OCI-LY7 (cell line): ENCODE data around the gene SETD7. TPM values are rescaled to one million over a fixed set of nuclear protein-coding genes. Genes with fewer than 3 reads are reported as not detected.
A peak's percentile ranks its signal among the peaks of the same experiment; 100 is the strongest.

Experiments used
- BruUV-seq: library from RNA; stranded (reverse); fragments of 400-500 nt; replicated peaks from 2 replicates; lab custom pipeline; 2021; lab: Mats Ljungman, UMichigan
- CTCF ChIA-PET: fragments of 300-600 bp; sonication (Branson Sonifier 250); formaldehyde crosslinking; loops from one replicate; lab custom pipeline; 2022; ENCODE audit warnings: antibody characterized with exemption; ENCODE audit not compliant: unreplicated experiment; lab: Charles Lee
- POLR2A ChIA-PET: fragments of 300-600 bp; sonication (Branson Sonifier 250); formaldehyde crosslinking; loops from one replicate; lab custom pipeline; 2022; ENCODE audit warnings: antibody characterized with exemption; lab: Charles Lee
- DNase-seq: peaks from one replicate; pipeline ENCODE4 v3.0.0-alpha.2; 2015; ENCODE audit warnings: low spot score
- H2AFZ ChIP-seq: fragments of 200-600 bp; sonication (generic), shearing (Covaris generic); 2 replicates; pipeline ENCODE4 v1.6.1; 2014; ENCODE audit warnings: mild to moderate bottlenecking, antibody characterized with exemption, low read length, moderate library complexity
- H3K27ac ChIP-seq: fragments of 200-600 bp; sonication (generic); 2 replicates; pipeline ENCODE4 v1.5.1; 2014; ENCODE audit warnings: mixed run types, low read depth, mild to moderate bottlenecking, moderate library complexity, low read length, inconsistent platforms; ENCODE audit not compliant: poor library complexity, severe bottlenecking
- H3K36me3 ChIP-seq: fragments of 200-600 bp; sonication (generic); 2 replicates; pipeline ENCODE4 v1.6.1; 2014; ENCODE audit warnings: mild to moderate bottlenecking, antibody characterized with exemption, low read length, moderate library complexity, mixed read lengths; ENCODE audit not compliant: insufficient read depth
- H3K4me1 ChIP-seq: fragments of 200-600 bp; sonication (generic); 2 replicates; pipeline ENCODE4 v1.5.1; 2014; ENCODE audit warnings: mild to moderate bottlenecking, low read length; ENCODE audit not compliant: insufficient read depth, poor library complexity, severe bottlenecking
- H3K4me2 ChIP-seq: fragments of 200-600 bp; sonication (generic); 2 replicates; pipeline ENCODE4 v1.6.1; 2014; ENCODE audit warnings: mild to moderate bottlenecking, low read length
- H3K4me3 ChIP-seq: fragments of 200-600 bp; sonication (generic); 2 replicates; pipeline ENCODE4 v1.5.1; 2014; ENCODE audit warnings: mild to moderate bottlenecking, low read depth, low read length; ENCODE audit not compliant: poor library complexity, severe bottlenecking
- H3K79me2 ChIP-seq: fragments of 200-600 bp; sonication (generic); 2 replicates; pipeline ENCODE4 v1.6.1; 2016; ENCODE audit warnings: low read depth, mild to moderate bottlenecking, low read length, moderate library complexity, mixed read lengths; ENCODE audit not compliant: insufficient read depth
- H3K9me2 ChIP-seq: fragments of 200-600 bp; sonication (generic); 2 replicates; pipeline ENCODE4 v1.6.1; 2016; ENCODE audit warnings: mild to moderate bottlenecking, low read length, mixed read lengths; ENCODE audit not compliant: insufficient read depth
- H3K9me3 ChIP-seq: fragments of 200-600 bp; sonication (generic); 2 replicates; pipeline ENCODE4 v1.6.1; 2014; ENCODE audit warnings: mild to moderate bottlenecking, mixed run types, low read length, mixed read lengths
- H4K20me1 ChIP-seq: fragments of 200-600 bp; sonication (generic); 2 replicates; pipeline ENCODE4 v1.6.1; 2014; ENCODE audit warnings: mild to moderate bottlenecking, antibody characterized with exemption, low read length, moderate library complexity, mixed read lengths; ENCODE audit not compliant: insufficient read depth
- CTCF ChIP-seq: fragments of 200-600 bp; sonication (generic); conservative IDR thresholded peaks from 2 replicates; pipeline ENCODE4 v1.5.1; 2014; ENCODE audit warnings: mild to moderate bottlenecking, antibody characterized with exemption, low read length, moderate library complexity, mixed read lengths
- EZH2phosphoT487 ChIP-seq: fragments of 200-600 bp; sonication (generic); IDR thresholded peaks from 2 replicates; pipeline ENCODE4 v1.6.1; 2018; ENCODE audit warnings: low read depth, borderline replicate concordance, mild to moderate bottlenecking, mixed run types, antibody characterized with exemption, low read length, moderate library complexity, mixed read lengths
- intact Hi-C: fragments of 100-400 bp; cut with micrococcal nuclease; formaldehyde crosslinking; loops from one replicate; pipeline ENCODE4 v1.10.0; 2022; ENCODE audit not compliant: unreplicated experiment
- total RNA-seq, 2 experiments: library from RNA; depleted of rRNA in 1 of 2; stranded (reverse); fragments of >200 nt in 1 of 2; shearing (Covaris generic) in 1 of 2; gene quantifications; 2 replicates each; pipeline ENCODE4 v1.2.3, GENCODE V29; 2014 to 2022

SETD7 gene
- total RNA-seq, 2 experiments from 2014 or later = 17.6 to 37.3 TPM

- TF ChIP-seq EZH2phosphoT487 = no peak
- TF ChIP-seq CTCF = peak; percentile 88
- H3K9me2 ChIP-seq = no peaks in the 10 kb centered on the region
- no peaks in the 10 kb centered on the region for H4K20me1 ChIP-seq
- intact Hi-C loops = loop anchor here (1.0 kb wide), 1 partner anchor 48 kb away; no protein-coding TSS in a partner anchor
- DNase-seq = peak; percentile 64
- H2AFZ ChIP-seq = no peak overlapping the region
- CTCF ChIA-PET = interaction anchor here (0.6 kb wide), 1 partner anchor 32 kb away, joined by 3 read pairs; no protein-coding TSS in a partner anchor
- no peaks in the 10 kb centered on the region for H3K79me2 ChIP-seq
- H3K27ac ChIP-seq = no peak overlapping the region
- no peaks in the 10 kb centered on the region for H3K9me3 ChIP-seq
- no peak overlapping the region for H3K4me3 ChIP-seq
- H3K36me3 ChIP-seq = no peaks in the 10 kb centered on the region
- POLR2A ChIA-PET = interaction anchor here (0.5 to 1.9 kb wide), 5 partner anchors 24 to 1373 kb away, joined by 3 to 8 read pairs (median 4); no protein-coding TSS in a partner anchor
- BruUV-seq = no TSS peak
- no peaks in the 10 kb centered on the region for H3K4me1 ChIP-seq
- no peak overlapping the region for H3K4me2 ChIP-seq
These were observed 47.8 kb upstream of the SETD7 start for GRCh38 chr4:139603576-139604410.

- Histone ChIP-seq H3K4me2 (no peak overlapping the region), H3K79me2 (no peaks in the 10 kb centered on the region), H3K27ac (no peak overlapping the region), H3K4me3 (no peak overlapping the region), H2AFZ (no peak overlapping the region), H3K9me2 (no peaks in the 10 kb centered on the region), H3K36me3 (no peaks in the 10 kb centered on the region), H4K20me1 (no peaks in the 10 kb centered on the region), H3K4me1 (no peaks in the 10 kb centered on the region), H3K9me3 (no peaks in the 10 kb centered on the region)
- POLR2A ChIA-PET = interaction anchor here (0.5 to 1.9 kb wide), 4 partner anchors 11 to 619 kb away, joined by 3 to 8 read pairs (median 3); no protein-coding TSS in a partner anchor
- BruUV-seq = no TSS peak
- TF ChIP-seq CTCF (no peak), EZH2phosphoT487 (no peak)
- DNase-seq = no peak
- CTCF ChIA-PET = no interaction called here
- intact Hi-C loops = loop anchor here (1.0 kb wide), 1 partner anchor 48 kb away; no protein-coding TSS in a partner anchor
These were observed 46.8 kb upstream of the SETD7 start for GRCh38 chr4:139602776-139603360.
